Stimulated activated naive B cell treated with anti-CD40 and anti-IgM and Interleukin-4, amounts not matched to agents 10 μg/mL and 1 μg/mL and 100 μg/mL, for 72 hours (primary cell): Measurements from ENCODE around the gene NPC1.
A peak's percentile ranks its signal among the peaks of the same experiment; 100 is the strongest.
"Not testable (repeated sequence)": the region's sequence is repeated elsewhere in the genome, so short reads cannot be mapped to it uniquely, and the experiment has no call there.

Experiments used
- ATAC-seq, 2 donors: fragments of 150-1000 bp; cut with Tn5 transposase; replicated peaks; 2 replicates each; pipeline ENCODE4 v1.10.0; 2021; ENCODE audit warnings: moderate library complexity in 1 of 2
- DNase-seq: peaks from one replicate; pipeline ENCODE4 v3.0.0; 2021
- H3K27ac Mint-ChIP-seq: one replicate; pipeline ENCODE4 v1.8.0; 2022; ENCODE audit warnings: mild to moderate bottlenecking, mixed read lengths
- H3K27me3 Mint-ChIP-seq, 2 donors: one replicate each; pipeline ENCODE4 v1.8.0; 2022; ENCODE audit warnings: mixed read lengths in 2 of 2
- H3K36me3 Mint-ChIP-seq, 2 donors: one replicate each; pipeline ENCODE4 v1.8.0; 2022; ENCODE audit warnings: mixed read lengths in 2 of 2, mild to moderate bottlenecking in 1 of 2
- H3K4me1 Mint-ChIP-seq, 2 donors: one replicate each; pipeline ENCODE4 v1.8.0; 2022; ENCODE audit warnings: mixed read lengths in 2 of 2, mild to moderate bottlenecking in 1 of 2
- H3K4me3 Mint-ChIP-seq, 2 donors: one replicate each; pipeline ENCODE4 v1.8.0; 2022; ENCODE audit warnings: mild to moderate bottlenecking in 2 of 2, mixed read lengths in 2 of 2, moderate library complexity in 1 of 2
- H3K9me3 Mint-ChIP-seq, 2 donors: one replicate each; pipeline ENCODE4 v1.8.0; 2022; ENCODE audit warnings: mixed read lengths in 2 of 2, mild to moderate bottlenecking in 1 of 2

NPC1 gene

DNA sequence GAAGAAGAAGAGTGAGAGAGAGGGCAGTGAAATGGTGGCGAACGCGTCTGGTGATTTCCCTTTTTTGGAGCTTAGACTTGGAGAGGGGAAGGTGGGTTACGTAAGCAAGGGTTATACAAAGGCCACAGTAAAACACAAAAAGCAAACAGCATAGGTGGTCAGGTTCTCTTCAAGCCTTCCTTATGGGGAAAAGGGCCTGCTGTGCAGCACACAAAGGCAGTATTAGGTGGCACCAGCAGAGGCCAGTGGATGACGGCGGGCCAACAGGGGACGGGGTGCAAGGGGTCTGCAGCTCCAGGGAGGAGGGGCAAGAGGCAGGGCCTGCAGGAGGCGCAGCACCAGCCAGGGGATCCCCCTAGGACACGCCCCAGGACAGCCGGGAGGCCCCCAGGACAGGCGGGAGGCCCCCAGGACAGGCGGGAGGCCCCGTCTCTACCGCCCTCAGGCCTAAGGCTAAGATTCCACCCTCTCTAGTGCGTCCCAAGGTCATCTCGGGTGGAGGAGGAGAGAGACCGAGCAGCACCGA lies 32.6 kb upstream of the NPC1 start:
- peaks cover 38 to 47% of the 10 kb centered on the region in 2 donors for H3K27me3 Mint-ChIP-seq
- ATAC-seq (peak; percentile 62 to 69), DNase-seq (peak; percentile 21)
- H3K4me3 Mint-ChIP-seq = peak overlapping the region; percentile 79 to 82
- H3K4me1 Mint-ChIP-seq = peaks cover 10 to 26% of the 10 kb centered on the region in 2 donors
- no peaks in the 10 kb centered on the region for H3K9me3 Mint-ChIP-seq
- peak overlapping the region; percentile 75 for H3K27ac Mint-ChIP-seq
- no peaks in the 10 kb centered on the region for H3K36me3 Mint-ChIP-seq

DNA sequence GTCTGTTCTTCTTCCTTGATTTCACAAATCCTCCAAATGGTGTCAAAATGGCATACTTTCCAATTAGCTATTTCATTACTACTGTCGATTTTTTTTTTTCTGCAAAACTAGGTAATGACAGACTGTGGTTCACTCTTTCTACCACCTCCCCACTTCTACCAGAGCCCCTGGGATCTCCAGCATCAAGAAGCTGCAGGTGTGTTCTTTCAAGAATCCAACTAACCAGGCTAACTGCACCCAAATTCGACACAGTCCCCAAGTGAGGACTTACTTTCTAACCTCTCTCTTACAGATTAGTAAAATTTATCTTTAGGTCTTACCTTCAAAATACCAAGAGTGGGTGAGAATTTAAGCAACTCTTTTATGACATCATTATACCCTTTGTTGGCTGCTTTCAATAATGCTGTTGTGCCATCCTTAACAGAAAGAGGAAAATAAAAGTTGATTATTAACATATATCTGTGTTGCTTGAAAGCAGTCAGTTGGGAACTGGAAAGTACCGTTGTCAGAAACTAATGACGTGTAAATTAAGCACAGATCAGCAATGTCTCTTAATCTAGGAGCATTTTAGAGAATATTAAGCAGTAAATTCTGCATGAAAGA lies 31.2 kb upstream of the NPC1 start:
- DNase-seq (no peak), ATAC-seq (peak in 1 of 2 donors; percentile 14)
- Mint-ChIP-seq H3K27me3 (peaks cover 38 to 47% of the 10 kb centered on the region in 2 donors), H3K9me3 (no peaks in the 10 kb centered on the region), H3K4me1 (peaks cover 10 to 32% of the 10 kb centered on the region in 2 donors), H3K4me3 (peak overlapping the region; percentile 36 to 66), H3K27ac (peak overlapping the region; percentile 52), H3K36me3 (no peaks in the 10 kb centered on the region)

DNA sequence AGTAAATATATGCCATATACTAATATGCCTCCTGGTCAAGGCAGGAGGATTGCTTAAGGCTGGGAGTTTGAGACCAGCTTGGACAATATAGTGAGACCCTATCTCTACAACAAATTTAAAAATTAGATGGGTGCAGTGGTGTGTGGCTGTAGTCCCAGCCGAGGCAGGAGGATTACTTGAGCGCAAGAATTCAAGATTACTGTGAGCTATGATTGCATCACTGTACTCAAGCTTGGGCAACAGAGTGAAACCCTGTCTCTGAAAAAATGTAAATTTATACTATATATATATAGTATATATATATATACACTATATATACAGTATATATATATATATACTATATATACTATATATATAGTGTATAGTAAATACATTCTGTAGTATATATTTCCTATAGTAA lies 30.0 kb upstream of the NPC1 start:
- no peak overlapping the region for H3K27ac Mint-ChIP-seq
- H3K36me3 Mint-ChIP-seq = no peaks in the 10 kb centered on the region
- no peaks in the 10 kb centered on the region for H3K9me3 Mint-ChIP-seq
- H3K27me3 Mint-ChIP-seq = peaks cover 30 to 38% of the 10 kb centered on the region in 2 donors
- DNase-seq (no peak), ATAC-seq (no peak)
- no peak overlapping the region for H3K4me3 Mint-ChIP-seq
- peaks cover 6 to 35% of the 10 kb centered on the region in 2 donors for H3K4me1 Mint-ChIP-seq

DNA sequence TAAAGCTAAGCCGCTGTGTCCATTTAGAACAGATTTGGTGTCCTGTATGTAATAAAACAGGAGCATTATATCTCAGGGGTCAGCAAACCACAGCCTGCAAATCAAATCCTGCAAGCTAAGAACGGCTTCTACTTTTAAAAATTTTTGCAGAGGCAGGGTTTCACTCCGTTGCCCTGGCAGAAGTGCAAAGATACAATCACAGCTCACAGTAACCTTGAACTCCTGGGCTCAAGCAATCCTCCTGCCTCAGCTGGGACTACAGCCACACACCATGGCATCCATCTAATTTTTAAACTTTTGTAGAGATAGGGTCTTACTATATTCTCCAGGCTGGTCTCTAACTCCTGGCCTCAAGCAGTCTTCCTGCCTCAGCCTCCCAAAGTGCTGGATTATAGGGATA lies 28.6 kb upstream of the NPC1 start:
- no peak overlapping the region for H3K27ac Mint-ChIP-seq
- no peaks in the 10 kb centered on the region for H3K36me3 Mint-ChIP-seq
- DNase-seq (no peak), ATAC-seq (no peak)
- peaks cover 6 to 31% of the 10 kb centered on the region in 2 donors for H3K4me1 Mint-ChIP-seq
- no peak overlapping the region for H3K4me3 Mint-ChIP-seq
- no peaks in the 10 kb centered on the region for H3K9me3 Mint-ChIP-seq
- H3K27me3 Mint-ChIP-seq = peaks cover 17 to 24% of the 10 kb centered on the region in 2 donors

DNA sequence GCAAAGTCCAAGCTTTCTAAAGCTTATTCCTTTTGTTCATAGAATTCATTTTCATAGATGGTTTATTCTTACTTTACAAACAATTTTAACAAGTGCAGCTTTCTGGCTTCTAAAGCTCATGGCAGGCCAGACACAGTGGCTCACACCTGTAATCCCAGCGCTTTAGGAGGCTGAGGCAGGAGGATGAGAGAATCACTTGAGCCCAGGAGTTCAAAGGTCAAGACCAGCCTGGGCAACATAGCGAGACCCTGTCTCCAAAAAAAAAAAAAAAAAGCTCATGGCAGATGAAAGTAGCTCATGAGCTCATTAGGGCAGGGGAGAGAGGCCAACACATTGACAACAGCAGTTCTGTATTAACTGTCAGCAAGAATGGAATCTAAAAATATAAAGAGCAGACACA lies 28.1 kb upstream of the NPC1 start:
- no peak overlapping the region for H3K27ac Mint-ChIP-seq
- DNase-seq (no peak), ATAC-seq (no peak)
- no peaks in the 10 kb centered on the region for H3K9me3 Mint-ChIP-seq
- H3K4me3 Mint-ChIP-seq = no peak overlapping the region
- no peaks in the 10 kb centered on the region for H3K36me3 Mint-ChIP-seq
- peaks cover 14 to 19% of the 10 kb centered on the region in 2 donors for H3K27me3 Mint-ChIP-seq
- peaks cover 6 to 27% of the 10 kb centered on the region in 2 donors for H3K4me1 Mint-ChIP-seq

DNA sequence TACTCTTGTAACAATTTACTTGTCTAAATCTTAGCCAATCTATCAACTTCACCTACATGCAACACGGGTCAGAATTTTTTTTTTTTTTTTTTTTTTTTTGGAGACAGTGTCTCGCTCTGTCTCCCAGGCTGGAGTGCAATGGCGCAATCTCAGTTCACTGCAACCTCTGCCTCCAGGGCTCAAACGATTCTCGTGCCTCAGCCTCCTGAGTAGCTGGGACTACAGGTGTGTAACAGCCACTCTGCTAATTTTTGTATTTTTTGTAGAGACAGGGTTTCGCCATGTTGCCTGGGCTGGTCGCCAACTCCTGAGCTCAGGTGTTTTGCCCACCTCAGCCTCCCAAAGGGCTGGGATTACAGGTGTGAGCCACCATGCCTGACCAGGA lies 26.8 kb upstream of the NPC1 start:
- DNase-seq, ATAC-seq, H3K27ac Mint-ChIP-seq, H3K36me3 Mint-ChIP-seq, H3K4me3 Mint-ChIP-seq, H3K9me3 Mint-ChIP-seq, H3K27me3 Mint-ChIP-seq: not testable (repeated sequence)
- H3K4me1 Mint-ChIP-seq = peaks cover 3 to 17% of the 10 kb centered on the region in 2 donors

DNA sequence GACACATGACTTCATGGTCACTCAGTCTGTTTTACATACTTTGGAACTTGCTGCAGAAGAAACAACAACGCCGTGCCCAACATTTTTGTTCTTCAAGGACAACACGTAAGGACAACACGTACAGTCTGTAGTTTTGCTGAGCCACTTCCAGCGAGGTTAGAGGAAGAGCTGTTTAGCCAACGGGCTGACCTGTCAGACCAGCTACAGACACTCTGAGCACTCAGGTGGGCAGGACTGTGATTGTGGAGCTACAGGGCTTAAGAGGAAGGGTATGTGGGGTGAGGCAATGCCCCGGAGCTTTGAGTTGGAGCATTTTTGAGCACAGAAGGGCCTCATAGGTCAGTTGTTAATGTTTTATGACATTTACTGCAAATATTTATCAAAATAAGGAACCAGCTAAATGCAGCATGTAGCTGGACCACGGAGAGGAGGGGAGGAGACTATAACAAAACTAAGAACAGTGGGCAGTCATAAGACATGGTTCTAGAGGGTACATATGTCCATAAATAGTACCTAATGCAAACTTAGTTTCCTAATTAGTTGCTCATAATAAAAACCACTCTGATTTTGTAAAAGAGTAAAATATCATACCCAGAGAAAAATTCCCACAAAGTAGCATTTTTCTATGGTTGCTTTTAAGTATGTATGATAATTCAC lies 26.3 kb upstream of the NPC1 start:
- Mint-ChIP-seq H3K27me3 (peaks cover 4 to 6% of the 10 kb centered on the region in 2 donors), H3K4me1 (peaks cover 0 to 12% of the 10 kb centered on the region in 2 donors), H3K4me3 (no peak overlapping the region), H3K27ac (no peak overlapping the region), H3K9me3 (no peaks in the 10 kb centered on the region), H3K36me3 (no peaks in the 10 kb centered on the region)
- ATAC-seq (peak; percentile 57 to 75), DNase-seq (no peak)

DNA sequence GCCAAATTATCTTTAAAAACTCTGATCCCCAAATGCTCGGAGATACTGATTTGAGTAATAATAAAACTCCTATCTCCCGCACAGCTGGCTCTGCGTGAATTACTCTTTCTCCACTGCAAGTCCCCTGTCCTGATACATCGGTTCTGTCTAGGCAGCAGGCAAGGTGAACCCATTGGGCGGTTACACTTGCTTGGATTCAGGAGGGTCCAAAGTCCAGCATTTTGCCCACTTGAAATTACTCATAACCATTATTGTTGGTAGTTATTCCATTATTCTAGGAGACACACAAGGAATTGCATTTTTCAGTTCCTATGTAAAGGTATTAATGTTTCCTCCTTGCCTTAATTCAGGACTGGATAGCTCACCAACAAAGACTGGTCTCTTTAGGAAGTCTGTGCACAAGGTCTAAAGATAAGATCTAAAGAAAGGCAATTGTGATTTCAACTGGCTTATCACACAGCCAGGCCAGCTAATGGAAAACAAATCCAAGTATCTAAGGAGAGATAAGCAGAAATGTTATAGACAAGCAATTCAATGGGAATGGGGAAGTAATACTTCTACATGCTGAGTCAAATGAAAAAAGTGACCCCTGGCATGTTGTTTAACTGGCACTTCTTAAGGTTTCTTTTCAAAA lies 23.2 kb upstream of the NPC1 start:
- H3K9me3 Mint-ChIP-seq = no peaks in the 10 kb centered on the region
- no peak for DNase-seq
- peak in 1 of 2 donors; percentile 33 for ATAC-seq
- peaks cover 0 to 6% of the 10 kb centered on the region in 2 donors for H3K27me3 Mint-ChIP-seq
- H3K4me3 Mint-ChIP-seq = no peak overlapping the region
- peaks cover 0 to 9% of the 10 kb centered on the region in 2 donors for H3K4me1 Mint-ChIP-seq
- no peak overlapping the region for H3K27ac Mint-ChIP-seq
- H3K36me3 Mint-ChIP-seq = no peaks in the 10 kb centered on the region

DNA sequence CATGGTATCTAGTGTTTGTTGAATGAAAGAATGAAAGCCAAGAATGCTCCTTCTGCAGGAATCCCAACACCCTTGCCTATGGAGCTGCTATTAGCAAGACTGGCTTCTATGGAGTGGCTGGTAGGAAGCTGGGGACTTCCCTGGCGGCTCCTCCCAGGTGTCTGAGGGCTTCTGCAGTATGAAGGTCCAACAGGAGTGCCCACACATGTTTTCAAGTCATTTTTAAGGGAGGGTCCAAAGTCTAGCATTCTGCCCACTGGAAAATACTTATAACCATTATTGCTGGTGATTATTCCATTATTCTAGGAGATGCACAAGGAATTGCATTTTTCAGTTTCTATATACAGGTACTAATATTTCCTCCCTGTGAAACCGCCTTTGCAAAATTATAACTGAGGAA lies 21.9 kb upstream of the NPC1 start:
- Mint-ChIP-seq H3K36me3 (no peaks in the 10 kb centered on the region), H3K27me3 (peaks cover 0 to 6% of the 10 kb centered on the region in 2 donors), H3K4me1 (peaks cover 3 to 14% of the 10 kb centered on the region in 2 donors), H3K4me3 (no peak overlapping the region), H3K9me3 (no peaks in the 10 kb centered on the region), H3K27ac (no peak overlapping the region)
- no peak for DNase-seq
- no peak for ATAC-seq

DNA sequence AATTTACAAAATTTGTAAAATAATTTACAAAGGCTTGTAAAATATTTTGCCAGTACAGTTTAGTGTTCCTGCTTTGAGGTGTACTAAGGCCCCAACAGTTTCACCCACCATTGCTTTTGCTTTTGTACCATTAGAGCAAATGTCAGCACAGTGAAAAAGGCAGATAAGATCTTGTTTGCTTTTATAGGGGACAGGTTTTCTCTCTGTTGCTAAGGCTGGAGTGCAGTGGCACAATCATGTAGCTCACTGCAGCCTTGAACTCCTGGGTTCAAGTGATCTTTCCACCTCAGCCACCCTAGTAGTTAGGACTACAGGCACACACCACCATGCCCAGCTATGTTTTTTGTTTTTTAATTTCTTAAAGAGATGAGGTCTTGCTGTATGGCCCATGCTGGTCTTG lies 19.6 kb upstream of the NPC1 start:
- Mint-ChIP-seq H3K9me3 (no peaks in the 10 kb centered on the region), H3K27me3 (peaks cover 0 to 6% of the 10 kb centered on the region in 2 donors), H3K4me1 (peaks cover 3 to 11% of the 10 kb centered on the region in 2 donors), H3K4me3 (no peak overlapping the region), H3K27ac (no peak overlapping the region), H3K36me3 (no peaks in the 10 kb centered on the region)
- no peak for DNase-seq
- no peak for ATAC-seq

DNA sequence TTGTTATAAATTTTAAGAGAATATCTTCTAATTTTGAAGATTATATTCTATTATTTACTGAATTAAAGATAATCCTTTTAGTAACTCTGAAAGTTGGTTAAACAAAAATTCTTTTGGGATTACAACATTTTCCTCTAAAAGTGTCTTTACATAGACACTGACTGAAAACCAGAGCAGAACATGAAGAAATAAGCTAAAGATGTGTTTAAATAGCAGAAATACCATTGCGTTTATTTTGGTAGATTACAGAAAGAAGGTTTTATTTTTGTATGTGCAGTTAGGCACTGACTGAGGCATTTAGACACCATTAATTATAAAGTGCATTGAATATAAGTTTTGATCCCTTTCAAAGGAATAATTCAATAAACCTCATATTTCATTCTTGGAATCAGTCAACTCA lies 13.5 kb upstream of the NPC1 start:
- no peaks in the 10 kb centered on the region for H3K27me3 Mint-ChIP-seq
- DNase-seq (no peak), ATAC-seq (no peak)
- peaks cover 10 to 21% of the 10 kb centered on the region in 2 donors for H3K4me1 Mint-ChIP-seq
- no peaks in the 10 kb centered on the region for H3K36me3 Mint-ChIP-seq
- H3K27ac Mint-ChIP-seq = no peak overlapping the region
- no peaks in the 10 kb centered on the region for H3K9me3 Mint-ChIP-seq
- H3K4me3 Mint-ChIP-seq = no peak overlapping the region

DNA sequence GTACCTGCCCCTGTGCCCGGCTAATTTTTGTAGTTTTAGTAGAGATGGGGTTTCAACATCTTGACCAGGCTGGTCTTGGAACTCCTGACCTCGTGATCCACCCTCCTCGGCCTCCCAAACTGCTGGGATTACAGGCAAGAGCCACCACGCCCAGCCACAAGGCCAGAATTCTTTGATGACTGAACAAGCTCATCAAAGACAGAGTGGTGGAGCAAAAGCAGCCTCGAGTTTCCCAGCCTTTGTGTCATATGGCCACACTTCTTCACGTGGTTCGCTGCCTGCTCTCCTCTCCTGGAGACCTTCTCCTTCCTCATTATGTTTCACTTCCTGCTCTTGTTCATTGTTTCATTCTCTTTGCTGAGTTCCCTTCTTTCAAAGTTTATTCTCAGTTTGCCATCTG lies 9.9 kb upstream of the NPC1 start:
- H3K9me3 Mint-ChIP-seq = no peaks in the 10 kb centered on the region
- peaks cover 7 to 10% of the 10 kb centered on the region in 2 donors for H3K4me1 Mint-ChIP-seq
- ATAC-seq = peak; percentile 71 to 75
- no peaks in the 10 kb centered on the region for H3K27me3 Mint-ChIP-seq
- no peak for DNase-seq
- H3K36me3 Mint-ChIP-seq = no peaks in the 10 kb centered on the region
- H3K27ac Mint-ChIP-seq = peak overlapping the region; percentile 9
- no peak overlapping the region for H3K4me3 Mint-ChIP-seq

DNA sequence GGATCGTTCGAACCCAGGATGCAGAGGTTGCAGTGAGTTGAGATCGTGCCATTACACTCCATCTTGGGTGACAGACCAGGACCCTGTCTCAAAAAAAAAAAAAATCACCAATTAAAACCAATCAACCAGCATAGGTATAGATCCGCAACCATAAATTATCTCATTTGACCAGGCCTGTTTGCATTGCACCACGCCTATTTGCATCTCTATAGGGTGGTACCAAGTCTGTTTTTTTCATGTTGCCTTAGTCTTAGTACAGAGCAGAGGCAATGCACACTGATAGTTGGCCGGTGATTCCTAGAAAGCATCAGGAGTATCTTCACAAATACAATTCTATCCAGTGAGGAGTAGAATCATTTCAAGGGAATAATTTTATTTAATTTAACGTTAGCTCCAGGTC lies 9.3 kb upstream of the NPC1 start:
- Mint-ChIP-seq H3K36me3 (no peaks in the 10 kb centered on the region), H3K27me3 (no peaks in the 10 kb centered on the region), H3K4me3 (no peak overlapping the region), H3K27ac (no peak overlapping the region), H3K4me1 (peaks cover 7 to 10% of the 10 kb centered on the region in 2 donors), H3K9me3 (no peaks in the 10 kb centered on the region)
- DNase-seq = no peak
- ATAC-seq = no peak

DNA sequence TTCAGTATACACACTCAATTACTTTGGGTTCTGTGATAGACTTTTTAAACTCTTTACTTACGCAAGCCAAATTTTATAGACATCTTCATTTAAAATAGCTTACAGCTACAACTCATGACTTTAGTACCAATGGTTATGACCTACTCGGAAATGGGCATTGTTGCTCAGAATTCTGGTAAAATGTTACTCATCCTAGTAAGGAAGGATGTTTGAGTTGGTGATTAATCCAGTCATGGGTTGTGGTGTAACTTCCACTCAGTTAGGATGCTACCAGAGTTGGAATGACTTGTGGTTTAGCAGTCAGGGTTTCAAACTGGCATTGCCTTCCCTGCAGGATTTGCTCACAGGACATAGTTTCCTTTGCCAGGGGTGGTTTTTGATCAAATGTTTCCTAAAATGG lies 7.4 kb upstream of the NPC1 start:
- ATAC-seq = no peak
- Mint-ChIP-seq H3K9me3 (no peaks in the 10 kb centered on the region), H3K36me3 (no peaks in the 10 kb centered on the region), H3K4me1 (peaks cover 7 to 10% of the 10 kb centered on the region in 2 donors), H3K27ac (no peak overlapping the region), H3K27me3 (no peaks in the 10 kb centered on the region), H3K4me3 (no peak overlapping the region)
- DNase-seq = no peak

DNA sequence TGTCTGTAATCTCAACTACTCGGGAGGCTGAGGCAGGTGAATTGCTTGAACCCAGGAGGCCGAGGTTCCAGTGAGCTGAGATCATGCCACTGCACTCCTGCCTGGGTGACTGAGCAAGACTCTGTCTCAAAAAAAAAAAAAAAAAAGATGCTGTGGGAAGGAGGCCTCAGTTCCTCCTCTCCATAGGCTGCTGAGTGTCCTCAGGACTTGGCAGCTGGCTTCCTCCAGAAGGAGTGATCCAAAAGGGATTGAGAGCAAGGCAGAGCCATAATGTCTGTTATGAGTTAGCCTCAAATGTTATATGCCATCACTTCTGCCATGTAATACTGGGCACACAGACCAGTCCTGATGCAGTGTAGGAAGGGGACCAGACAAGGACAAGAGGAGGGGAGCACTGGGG lies 6.6 kb upstream of the NPC1 start:
- H3K4me3 Mint-ChIP-seq = no peak overlapping the region
- DNase-seq (no peak), ATAC-seq (no peak)
- no peaks in the 10 kb centered on the region for H3K9me3 Mint-ChIP-seq
- H3K36me3 Mint-ChIP-seq = no peaks in the 10 kb centered on the region
- no peak overlapping the region for H3K27ac Mint-ChIP-seq
- H3K27me3 Mint-ChIP-seq = no peaks in the 10 kb centered on the region
- H3K4me1 Mint-ChIP-seq = peaks cover 7 to 12% of the 10 kb centered on the region in 2 donors
